Right lobe of liver (tissue), 4 donors: ENCODE results near the gene MAP3K3.

Source experiments
- CTCF ChIP-seq, 4 donors: fragments of 200-600 bp in 3 of 4; fragments of 450-650 bp in 1 of 4; IDR thresholded peaks; one replicate each; pipeline versions ENCODE4 v1.5.1 to v1.8.0; 2016 to 2022; ENCODE audit warnings: antibody characterized with exemption in 4 of 4, mild to moderate bottlenecking in 2 of 4
- POLR2A ChIP-seq: fragments of 450-650 bp; IDR thresholded peaks from one replicate; pipeline ENCODE4 v1.6.1; 2017; ENCODE audit warnings: antibody characterized with exemption, mild to moderate bottlenecking
- donor health status: DM: no; HTN: no; CAD: no.
- donor health status: DM: no; HTN: no; CAD: no.
- donor health status: DM: no; HTN: yes; CAD: no.

GRCh38 chr17:63610854-63611253 lies 11.4 kb upstream of the MAP3K3 start:
- TF ChIP-seq CTCF (IDR thresholded peaks at IDR 0.05) (no peak), POLR2A (no peak)
